Vagina (tissue), 2 donors: ENCODE results near the gene TBC1D23.

Experiments used
- POLR2AphosphoS5 ChIP-seq, 2 donors: sonication (generic); formaldehyde crosslinking; IDR thresholded peaks; one replicate each; pipeline ENCODE4 v1.9.0; 2017; ENCODE audit warnings: antibody characterized with exemption in 2 of 2, mild to moderate bottlenecking in 2 of 2, low read depth in 1 of 2; ENCODE audit not compliant: insufficient read depth in 1 of 2
- TF ChIP-seq, protein P1 (sequence below), 3 experiments: fragments of 450-650 bp in 2 of 3; fragments of 200-600 bp in 1 of 3; sonication (generic) in 1 of 3; IDR thresholded peaks; one replicate each; pipeline ENCODE4 v1.5.1; 2017 to 2019; ENCODE audit warnings: antibody characterized with exemption in 3 of 3, mild to moderate bottlenecking in 2 of 3, moderate library complexity in 2 of 3

DNA sequence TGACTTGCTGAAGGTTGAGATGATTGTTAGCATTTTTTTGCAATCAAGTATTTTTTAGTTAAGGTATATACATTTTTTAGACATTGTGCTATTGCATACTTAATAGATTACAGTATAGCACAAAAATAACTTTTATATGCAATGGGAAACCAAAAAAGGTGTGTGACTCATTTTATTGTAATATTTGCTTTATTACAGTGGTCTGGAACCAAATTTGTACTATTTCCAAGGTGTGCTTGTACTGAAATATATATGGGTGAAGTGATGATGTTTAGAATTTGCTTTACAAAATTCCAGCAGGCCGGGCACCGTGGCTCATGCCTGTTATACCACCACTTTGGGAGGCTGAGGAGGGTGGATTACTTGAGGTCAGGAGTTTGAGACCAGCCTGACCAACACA lies 29.1 kb upstream of the TBC1D23 start:
- TF ChIP-seq, protein P1, sequence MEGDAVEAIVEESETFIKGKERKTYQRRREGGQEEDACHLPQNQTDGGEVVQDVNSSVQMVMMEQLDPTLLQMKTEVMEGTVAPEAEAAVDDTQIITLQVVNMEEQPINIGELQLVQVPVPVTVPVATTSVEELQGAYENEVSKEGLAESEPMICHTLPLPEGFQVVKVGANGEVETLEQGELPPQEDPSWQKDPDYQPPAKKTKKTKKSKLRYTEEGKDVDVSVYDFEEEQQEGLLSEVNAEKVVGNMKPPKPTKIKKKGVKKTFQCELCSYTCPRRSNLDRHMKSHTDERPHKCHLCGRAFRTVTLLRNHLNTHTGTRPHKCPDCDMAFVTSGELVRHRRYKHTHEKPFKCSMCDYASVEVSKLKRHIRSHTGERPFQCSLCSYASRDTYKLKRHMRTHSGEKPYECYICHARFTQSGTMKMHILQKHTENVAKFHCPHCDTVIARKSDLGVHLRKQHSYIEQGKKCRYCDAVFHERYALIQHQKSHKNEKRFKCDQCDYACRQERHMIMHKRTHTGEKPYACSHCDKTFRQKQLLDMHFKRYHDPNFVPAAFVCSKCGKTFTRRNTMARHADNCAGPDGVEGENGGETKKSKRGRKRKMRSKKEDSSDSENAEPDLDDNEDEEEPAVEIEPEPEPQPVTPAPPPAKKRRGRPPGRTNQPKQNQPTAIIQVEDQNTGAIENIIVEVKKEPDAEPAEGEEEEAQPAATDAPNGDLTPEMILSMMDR (IDR thresholded peaks at IDR 0.05), result no peak
- TF ChIP-seq POLR2AphosphoS5 (IDR thresholded peaks at IDR 0.05; ENCODE audit: insufficient read depth in 1 of 2, low read depth in 1 of 2), result no peak
